GM12892 (cell line): Measurements from ENCODE around the gene ATXN7L3.

Source experiments
- DNase-seq: peaks from one replicate; pipeline ENCODE4 v3.0.0; 2011; ENCODE audit not compliant: insufficient read length
- FAIRE-seq: peaks from 2 replicates; lab custom pipeline; 2011; peaks lifted over from hg19 to GRCh38; lab: Jason Lieb, UNC
- POLR2A ChIP-seq: IDR thresholded peaks from 2 replicates; pipeline ENCODE4 v1.6.1; 2011; ENCODE audit warnings: low read depth, low read length, control low read depth
- POLR2AphosphoS5 ChIP-seq: IDR thresholded peaks from 2 replicates; pipeline ENCODE4 v1.6.1; 2011; ENCODE audit warnings: low read depth, low read length, control low read depth
- TAF1 ChIP-seq: IDR thresholded peaks from 2 replicates; pipeline ENCODE4 v1.6.1; 2011; ENCODE audit warnings: low read depth, mild to moderate bottlenecking, control low read depth, low read length, borderline replicate concordance

Gene ATXN7L3

GRCh38 chr17:44216694-44217093 is 17.0 kb upstream of the ATXN7L3 start:
- DNase-seq = no peak

GRCh38 chr17:44216173-44216572 is 16.5 kb upstream of the ATXN7L3 start:
- peak; percentile 96 for FAIRE-seq
- TF ChIP-seq POLR2AphosphoS5 (peak; percentile 21), POLR2A (peak; percentile 40; the same call in 1 of the 2 replicates), TAF1 (no peak)
- no peak for DNase-seq

More at GRCh38 chr17:44216694-44217093, 17.0 kb upstream of the ATXN7L3 start:
- TF ChIP-seq POLR2A = no peak
- TF ChIP-seq TAF1 = no peak
- no peak; the same call in 1 of the 2 replicates for TF ChIP-seq POLR2AphosphoS5
- FAIRE-seq = no peak

GRCh38 chr17:44214896-44215295 is 15.2 kb upstream of the ATXN7L3 start:
- TF ChIP-seq POLR2AphosphoS5 (no peak), TAF1 (no peak)
- FAIRE-seq (no peak), DNase-seq (no peak)

DNA sequence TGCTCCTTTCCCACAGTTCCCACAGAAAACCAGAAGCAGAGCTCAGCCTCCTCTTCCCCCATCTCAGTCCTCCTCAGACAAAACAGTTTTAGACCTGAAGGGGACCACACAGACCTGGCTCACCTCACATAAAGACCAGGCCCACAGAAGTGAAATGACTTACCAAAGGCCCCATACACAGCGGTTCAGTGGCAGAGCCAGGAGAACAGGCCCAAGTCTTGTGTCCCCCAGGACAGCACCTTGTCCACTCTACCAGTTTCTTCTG is 14.5 kb upstream of the ATXN7L3 start:
- TF ChIP-seq POLR2AphosphoS5 (no peak), TAF1 (no peak), POLR2A (no peak)
- DNase-seq = no peak
- FAIRE-seq = no peak

DNA sequence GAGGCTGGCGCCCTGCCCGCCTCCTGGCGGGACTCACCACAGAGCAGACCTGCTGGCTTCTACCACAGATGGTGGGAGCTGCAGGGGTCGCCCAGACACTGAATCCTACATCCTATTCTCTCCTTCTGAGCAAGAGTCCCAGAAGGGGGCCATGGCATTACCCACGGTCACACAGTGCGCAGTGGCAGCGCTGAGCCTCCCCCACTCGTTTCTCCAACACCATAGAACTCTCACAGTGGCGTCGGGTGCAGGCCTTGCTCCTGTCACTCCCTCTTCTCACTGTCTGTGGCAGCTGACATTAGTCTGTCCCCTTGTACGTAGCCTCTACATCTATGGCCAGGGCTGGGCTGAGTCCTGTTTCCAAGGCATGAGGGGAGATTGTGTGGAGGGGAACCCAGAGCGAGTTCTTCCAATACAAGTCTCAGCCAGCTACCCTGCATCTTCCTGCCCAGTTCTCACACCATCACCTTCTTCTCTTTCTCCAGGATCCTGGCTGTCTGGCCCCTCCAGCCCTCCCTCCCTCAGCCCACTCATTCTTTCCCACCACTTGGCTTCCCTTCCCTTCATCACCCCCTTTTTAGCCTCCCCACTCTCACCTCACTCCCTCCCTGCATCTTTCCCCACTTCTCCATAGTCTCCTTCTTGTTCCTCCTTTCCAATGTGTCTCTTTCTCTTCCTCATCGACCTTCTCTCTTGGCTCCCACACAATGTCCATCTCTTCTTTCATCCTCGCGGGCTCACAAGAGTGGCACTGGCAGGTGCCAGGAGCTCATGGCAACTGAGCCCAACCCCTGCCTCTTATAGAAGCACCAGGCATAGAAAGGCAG is 13.9 kb upstream of the ATXN7L3 start:
- FAIRE-seq (no peak), DNase-seq (no peak)
- peak; percentile 33; the same call in 1 of the 2 replicates for TF ChIP-seq POLR2A
- peak; percentile 79; the same call in 1 of the 2 replicates for TF ChIP-seq POLR2AphosphoS5
- no peak for TF ChIP-seq TAF1

GRCh38 chr17:44212507-44213402 is 13.1 kb upstream of the ATXN7L3 start:
- FAIRE-seq = no peak
- peak; percentile 80 for TF ChIP-seq POLR2AphosphoS5
- TF ChIP-seq TAF1 = no peak
- no peak for DNase-seq

DNA sequence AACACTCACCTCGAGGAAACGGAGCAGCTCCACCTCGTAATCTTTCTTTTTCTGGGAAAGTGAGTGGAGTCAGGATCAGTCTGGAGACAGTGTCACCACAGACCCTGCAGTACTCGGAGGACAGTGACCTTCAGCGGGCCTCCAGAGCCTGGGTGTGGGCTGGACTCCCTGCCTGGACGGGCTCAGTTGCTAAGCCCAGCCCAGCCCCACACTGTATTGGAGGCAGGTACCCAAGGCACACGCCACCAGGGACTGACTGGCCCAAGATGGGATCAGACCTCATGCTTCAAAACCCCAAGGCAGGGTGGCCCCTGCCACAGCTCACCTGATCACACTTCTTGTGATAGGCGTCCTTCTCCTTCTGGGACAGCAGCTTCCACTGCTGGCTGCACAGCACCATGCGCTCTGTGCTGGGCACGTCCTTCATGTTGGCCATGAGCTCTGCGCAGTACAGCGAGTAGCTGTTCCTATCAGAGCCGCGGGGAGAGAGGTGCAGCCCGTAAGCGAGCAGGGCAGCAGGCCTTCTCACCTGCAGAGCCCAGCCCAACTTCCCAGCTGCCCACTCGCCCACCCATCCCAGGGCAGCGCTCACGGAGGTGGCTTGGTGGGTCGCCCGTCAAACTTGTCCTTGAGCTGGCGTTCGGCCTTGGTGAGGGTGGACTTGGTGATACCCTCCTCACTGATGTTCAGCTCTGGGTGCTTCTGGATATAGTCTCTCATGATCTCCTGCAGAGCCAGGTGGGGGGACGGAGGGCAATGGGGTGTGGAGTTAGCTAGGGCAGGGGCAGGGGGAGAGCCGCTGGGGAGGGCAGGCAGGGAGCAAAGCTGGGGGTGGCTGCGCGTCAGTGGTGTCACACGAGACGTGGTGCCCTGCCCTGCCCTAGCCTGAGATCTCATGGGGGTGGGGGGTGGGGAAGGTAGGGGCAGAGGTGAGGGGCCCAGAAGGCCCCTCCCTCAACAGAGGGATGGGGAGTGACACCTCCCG is 11.9 kb upstream of the ATXN7L3 start:
- no peak for FAIRE-seq
- no peak for TF ChIP-seq TAF1
- peak; percentile 52; the same call in 1 of the 2 replicates for TF ChIP-seq POLR2AphosphoS5
- 0 out of 2 replicates have a peak, but pooled peaks have one; percentile 4 for TF ChIP-seq POLR2A
- DNase-seq = no peak

DNA sequence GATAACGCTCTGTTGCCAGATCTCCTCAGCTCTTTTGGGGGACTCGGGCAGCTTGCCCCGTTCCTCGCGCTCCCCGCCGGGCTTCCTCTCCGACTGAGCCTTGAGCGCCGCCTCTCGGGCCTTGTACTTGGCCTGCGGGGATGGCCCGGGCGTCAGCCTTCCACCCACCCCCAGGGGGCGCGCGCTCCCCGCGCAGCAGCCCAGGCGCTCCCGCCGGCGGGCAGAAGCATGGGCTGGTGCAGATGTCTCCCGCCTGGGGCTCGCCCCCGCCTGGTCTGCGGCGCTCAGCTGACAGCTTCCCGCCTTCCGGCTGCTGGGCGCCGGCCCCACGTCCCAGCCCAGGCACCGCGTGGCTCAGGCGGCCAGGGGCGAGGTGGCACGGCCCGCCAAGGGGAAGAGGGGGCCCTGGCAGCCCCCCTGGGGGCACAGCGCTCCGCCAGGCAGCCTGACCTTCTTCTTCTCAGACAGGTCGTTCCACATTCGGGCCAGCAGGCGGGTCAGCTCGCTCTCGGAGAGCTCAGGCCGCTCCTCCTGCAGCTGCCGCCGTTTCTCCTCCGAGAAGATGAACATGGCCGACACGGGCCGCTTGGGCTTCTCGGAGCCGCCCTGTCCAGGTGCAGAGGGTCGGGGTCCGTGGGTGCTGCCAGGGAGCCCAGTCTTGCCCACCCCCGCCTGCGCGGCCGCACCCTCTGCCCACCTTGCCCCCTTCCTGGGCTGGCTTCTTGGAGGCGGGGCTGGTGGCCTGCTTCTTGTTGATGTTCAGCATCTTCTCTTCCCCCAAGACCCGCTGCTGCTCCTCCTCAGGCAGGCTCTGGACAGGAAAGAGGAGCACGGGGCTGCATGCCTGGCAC is 10.9 kb upstream of the ATXN7L3 start:
- FAIRE-seq = peak; percentile 97
- peak; percentile 99 for DNase-seq
- peak; percentile 61 for TF ChIP-seq POLR2A
- no peak for TF ChIP-seq TAF1
- TF ChIP-seq POLR2AphosphoS5 = peak; percentile 79; the same call in 1 of the 2 replicates

GRCh38 chr17:44209786-44210341 is 10.2 kb upstream of the ATXN7L3 start:
- FAIRE-seq (no peak), DNase-seq (no peak)
- TF ChIP-seq POLR2A = no peak
- no peak for TF ChIP-seq TAF1
- no peak; the same call in 1 of the 2 replicates for TF ChIP-seq POLR2AphosphoS5

- FAIRE-seq = no peak
- DNase-seq = no peak
- TF ChIP-seq TAF1 (no peak), POLR2AphosphoS5 (no peak), POLR2A (no peak)
Observed at GRCh38 chr17:44207743-44208142, 8.1 kb upstream of the ATXN7L3 start.
